GM19238 (cell line): ENCODE measurements around the gene CELF2.
"Not testable (repeated sequence)": the region's sequence is repeated elsewhere in the genome, so short reads cannot be mapped to it uniquely, and the experiment has no call there.

Experiments
- DNase-seq: peaks from one replicate; pipeline ENCODE4 v3.0.0; 2011; ENCODE audit warnings: low spot score; ENCODE audit not compliant: insufficient read length

CELF2 gene

DNA sequence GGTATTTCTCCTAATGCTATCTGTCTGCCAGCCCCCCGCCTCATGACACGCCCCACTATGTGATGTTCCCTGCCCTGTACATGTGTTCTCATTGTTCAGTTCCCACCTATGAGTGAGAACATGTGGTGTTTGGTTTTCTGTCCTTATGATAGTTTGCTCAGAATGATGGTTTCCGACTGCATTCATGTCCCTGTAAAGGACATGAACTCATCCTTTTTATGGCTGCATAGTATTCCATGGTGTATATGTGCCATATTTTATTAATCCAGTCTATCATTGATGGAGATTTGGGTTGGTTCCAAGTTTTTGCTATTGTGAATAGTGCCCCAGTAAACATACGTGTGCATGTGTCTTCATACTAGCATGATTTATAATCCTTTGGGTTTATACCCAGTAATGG lies 109.3 kb downstream of the CELF2 start:
- not testable (repeated sequence) for DNase-seq

DNA sequence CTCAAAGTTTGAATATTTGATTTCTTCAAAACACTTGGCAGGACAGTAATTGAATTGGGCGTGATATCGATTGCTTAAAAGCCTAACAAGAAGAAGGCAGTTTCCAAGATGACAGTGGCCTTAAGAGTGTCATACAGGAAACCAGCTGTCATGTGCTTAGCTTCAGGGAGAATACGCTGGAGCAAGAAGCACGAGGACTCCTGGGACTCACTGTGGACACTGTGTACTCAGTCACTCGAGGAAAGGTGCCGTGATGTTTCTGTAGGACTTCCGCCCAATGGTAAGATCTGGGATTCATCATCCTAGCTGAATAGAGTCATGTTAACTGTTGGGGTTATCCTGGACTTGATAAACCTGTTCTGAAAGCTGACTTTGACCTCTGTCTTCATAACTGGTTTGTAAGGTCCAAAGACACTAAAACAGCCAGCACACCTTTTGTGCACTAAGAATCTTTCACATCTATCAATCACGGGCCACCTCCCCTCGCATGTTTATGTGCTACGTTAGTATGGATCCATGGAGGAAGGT lies 113.5 kb downstream of the CELF2 start:
- no peak for DNase-seq

DNA sequence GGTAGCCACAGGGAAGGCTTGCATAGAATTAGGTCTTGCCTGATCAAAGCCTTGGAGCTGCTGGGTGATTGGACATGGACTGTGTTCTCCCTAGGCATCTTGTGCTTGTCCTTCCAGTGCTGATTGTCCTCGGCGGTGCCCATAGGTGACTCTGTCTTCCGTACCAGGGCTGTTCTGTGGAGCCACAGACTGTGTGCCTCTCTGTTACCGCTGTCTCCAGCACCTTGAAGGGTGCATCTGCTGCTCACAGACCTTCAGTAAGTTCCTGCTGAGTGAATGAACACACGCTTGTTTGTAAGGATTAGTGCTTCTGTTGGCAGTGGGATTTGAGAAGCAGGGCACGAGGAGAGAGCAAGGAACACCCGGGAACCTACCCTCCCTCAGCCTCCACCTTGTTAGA lies 116.7 kb downstream of the CELF2 start:
- no peak for DNase-seq

DNA sequence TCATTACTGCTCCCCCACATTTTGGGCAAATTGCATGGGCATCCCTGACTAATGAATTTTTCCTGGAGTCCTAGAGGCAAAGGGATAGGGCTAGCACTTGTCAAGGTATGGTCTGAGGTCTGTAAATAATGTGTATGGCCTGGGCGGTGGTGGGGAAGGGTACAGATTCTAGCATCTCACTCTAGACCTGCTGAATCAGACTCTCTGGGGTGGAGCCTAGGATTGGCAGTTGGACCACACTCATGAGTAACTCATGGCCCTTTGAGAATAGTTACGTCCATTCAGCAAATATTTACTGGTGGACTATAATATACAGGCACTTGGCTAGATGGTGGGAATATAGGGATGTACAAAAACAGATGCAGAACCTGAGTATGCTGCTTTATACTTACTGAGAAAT lies 118.0 kb downstream of the CELF2 start:
- no peak for DNase-seq

DNA sequence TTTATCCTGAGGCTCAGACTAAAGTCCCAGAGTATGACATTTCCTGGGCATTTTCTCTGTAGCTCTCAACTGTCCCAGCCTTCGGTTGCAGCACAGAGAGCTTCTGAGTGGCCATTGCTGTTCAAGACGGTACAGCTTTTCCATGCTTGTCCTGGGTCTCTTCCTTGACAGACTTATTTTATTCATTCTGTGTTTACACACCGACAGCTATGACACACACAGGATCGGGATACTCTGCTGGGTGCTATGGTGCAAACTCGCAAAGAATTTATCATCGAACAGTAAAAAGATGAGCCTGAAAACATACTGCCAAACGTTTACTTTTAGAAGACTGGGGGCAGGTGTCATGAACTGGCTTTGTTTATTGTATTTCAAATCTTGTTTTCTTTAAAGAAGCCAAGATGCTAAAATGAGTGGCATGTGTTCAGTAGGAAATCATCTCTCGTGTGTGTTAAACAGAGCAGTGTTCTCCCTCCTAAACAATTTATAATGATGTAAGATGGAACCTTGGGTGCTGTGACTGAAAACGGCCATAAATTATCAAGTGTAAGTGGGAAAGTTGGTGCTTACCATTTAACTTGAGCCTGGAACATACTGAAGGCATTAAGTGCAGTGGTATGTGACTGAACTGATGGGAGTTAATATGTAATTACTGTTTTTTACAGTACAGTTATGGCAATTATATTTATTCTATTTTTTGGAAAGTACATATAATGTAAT lies 120.8 kb downstream of the CELF2 start:
- DNase-seq, result no peak

DNA sequence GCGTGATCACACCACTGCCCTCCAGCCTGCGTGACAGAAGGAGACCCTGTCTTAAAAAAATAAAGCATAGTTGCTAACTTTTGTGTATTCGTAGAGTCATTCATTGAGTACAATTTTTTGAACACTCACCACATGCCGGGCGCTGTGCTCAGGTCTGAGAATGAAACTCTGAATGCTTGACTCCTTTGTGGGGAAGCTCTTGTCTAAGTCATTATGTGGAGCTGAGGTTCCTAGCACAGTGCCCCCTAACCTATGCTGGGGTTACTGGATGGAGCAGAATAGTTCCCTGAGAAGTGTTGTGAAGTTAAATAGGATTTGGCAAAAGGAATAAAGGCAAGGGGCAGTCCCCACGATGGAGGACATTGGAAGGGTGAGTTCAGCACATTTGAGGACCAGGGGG lies 123.3 kb downstream of the CELF2 start:
- no peak for DNase-seq

DNA sequence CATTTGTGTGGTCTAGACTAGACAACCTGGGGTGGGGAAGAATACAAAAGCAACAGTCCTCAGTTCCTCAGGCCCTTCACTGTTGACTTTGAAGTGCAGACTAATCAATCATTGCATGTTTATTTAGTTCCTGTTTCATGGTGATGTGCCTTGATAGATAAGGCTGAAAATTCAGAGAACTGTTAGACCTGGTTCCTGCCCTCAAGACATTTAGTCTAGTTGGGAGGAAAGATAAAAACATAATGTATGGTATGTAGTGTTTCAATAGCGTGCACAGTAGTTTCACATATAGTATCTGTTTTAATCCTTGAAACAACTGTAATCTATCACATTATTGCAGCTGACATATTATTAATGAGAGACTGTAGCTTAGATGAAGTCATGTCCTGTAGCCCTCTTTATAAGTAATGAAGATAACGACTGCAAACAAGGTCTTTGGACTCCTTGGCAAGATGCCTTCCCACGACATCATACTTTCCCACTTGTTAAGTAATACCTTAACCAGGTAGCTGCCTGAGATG lies 124.0 kb downstream of the CELF2 start:
- no peak for DNase-seq

DNA sequence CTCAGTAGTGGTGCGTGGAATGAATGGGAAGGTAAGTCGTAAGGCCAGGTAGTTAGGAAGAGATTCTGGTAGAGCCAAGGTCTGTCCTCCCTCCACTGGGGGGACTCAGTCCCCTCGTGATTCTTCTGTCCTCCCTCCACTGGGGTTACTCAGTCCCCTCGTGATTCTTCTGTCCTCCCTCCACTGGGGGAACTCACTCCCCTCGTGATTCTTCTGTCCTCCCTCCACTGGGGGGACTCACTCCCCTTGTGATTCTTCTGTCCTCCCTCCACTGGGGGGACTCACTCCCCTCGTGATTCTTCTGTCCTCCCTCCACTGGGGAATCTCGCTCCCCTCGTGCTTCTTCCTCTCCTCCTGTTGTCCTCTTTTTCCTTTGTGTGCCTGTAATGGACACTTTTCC lies 125.1 kb downstream of the CELF2 start:
- no peak for DNase-seq

DNA sequence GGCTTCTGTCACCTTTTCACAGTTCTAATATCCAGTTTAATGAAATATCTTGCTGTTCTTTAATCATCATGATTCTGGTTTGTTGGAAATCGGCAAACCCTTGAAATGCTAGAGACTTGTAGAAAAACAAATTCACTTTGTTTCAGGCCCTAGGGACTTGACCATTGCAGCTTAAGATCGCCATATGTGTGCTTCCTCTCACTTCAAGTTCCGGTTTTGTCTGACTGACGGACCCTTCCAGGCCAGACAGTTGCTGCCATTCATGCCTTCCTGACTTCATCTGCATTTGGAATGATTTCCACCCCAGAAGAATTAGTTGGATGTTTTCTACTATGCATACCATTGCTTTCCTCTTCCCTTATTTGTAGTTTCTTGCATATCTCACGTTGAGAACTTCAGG lies 125.6 kb downstream of the CELF2 start:
- DNase-seq, result no peak

DNA sequence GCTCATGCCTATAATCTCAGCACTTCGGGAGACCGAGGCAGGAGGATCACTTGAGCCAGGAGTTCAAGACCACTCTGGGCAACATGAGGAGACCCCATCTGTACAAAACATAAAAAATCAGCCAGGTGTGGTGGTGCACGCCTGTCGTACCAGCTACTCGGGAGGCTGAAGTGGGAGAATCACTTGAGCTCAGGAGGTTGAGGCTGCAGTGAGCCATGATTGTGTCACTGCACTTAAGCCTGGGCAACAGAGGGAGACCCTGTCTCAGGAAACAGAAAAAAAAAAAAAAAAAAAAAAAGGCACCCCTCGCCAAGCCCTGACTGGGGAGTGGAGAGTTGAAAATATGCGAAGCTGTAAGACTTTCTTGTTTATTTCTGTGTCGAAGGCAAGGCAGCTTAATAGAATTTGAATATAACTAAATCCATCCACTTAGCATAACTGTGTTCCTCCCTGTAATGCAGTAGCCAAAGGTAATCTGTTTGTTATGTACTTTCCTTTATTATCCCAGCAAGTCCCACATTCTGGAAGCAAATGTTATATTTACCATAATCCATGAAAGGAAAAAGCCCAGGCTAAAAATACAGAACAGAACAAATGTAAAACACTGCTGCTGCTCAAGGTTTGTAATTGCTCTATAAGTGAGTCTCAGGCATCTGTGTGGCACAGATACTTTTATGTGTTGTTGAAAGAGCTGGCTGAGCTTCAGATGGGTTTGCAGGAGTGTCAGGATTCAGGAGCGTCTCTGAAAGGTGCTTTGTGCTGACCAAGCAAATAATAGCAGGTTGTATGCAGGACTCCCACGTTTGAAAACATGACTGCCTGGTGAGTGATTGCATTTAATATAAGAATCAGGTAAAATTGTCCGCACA lies 127.2 kb downstream of the CELF2 start:
- no peak for DNase-seq

DNA sequence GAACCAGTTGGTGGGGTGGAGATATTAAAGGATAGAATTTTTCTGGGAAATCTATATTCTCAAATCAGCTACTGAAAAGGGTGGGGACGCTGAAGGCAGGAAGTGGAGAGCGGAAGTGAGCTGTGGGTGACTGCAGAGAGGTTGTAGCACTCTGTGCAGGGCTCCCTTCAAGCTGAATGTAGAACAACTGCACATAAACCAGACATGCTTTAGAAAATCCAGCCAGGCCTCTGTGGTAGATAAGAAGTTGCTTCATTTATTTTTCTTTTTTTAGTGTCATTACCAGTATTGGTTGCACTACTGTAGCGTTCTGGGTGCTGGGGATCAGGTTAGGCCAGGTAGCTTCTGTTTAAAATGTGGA lies 127.8 kb downstream of the CELF2 start:
- DNase-seq, result no peak

DNA sequence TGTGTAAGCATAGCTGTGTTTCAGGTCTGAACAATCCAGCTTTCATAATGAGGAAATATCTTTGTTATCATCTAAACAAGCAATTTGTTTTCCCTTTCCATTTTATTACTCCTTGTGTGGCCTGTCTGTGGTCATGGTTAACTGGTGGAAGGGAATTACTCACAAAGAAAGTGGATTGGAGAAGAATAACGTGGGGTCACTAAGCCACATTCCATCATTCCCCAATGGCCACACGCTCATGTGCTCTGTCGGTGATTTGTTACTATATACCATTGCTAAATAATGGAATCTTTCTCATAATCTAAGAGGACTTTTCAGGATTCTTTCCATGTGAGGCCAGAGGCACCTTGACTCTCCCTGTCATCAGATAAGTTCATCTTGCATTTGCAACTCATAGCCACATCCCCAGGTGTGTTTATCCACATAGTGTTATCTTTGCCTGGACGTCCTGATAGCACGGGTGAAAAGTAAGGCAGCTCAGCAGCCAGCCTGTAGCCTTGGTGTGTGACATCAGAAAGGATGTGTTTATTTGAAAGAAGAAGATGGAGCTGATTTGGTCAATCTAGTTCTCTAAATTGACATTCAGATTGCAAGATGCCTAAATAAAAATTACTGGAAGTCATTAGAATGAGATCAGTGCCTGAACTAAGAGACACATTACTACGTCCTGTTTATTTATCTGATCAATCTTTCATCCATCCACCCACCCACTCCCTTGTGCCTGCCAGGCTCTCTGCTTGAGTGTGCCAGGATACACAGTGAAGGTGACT lies 128.9 kb downstream of the CELF2 start:
- no peak for DNase-seq

DNA sequence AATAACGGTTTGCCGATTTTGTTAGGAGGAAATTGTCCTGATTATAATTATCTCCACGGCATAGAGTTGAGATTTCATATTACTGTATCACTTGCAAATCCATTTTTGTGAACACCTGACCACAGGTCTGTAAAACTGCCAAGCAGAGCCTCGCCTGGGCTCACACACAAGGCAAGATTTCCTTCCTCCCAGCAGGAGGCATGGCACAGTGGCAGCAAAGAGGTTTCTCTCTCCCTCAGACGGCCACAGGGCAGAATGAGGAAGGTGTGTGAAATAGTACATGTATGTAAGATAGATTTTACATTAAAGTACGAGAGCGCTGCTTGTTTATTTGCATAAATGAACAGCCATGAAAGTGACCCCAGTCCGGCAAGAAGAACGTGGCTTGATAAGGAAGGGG lies 130.1 kb downstream of the CELF2 start:
- DNase-seq, result no peak

DNA sequence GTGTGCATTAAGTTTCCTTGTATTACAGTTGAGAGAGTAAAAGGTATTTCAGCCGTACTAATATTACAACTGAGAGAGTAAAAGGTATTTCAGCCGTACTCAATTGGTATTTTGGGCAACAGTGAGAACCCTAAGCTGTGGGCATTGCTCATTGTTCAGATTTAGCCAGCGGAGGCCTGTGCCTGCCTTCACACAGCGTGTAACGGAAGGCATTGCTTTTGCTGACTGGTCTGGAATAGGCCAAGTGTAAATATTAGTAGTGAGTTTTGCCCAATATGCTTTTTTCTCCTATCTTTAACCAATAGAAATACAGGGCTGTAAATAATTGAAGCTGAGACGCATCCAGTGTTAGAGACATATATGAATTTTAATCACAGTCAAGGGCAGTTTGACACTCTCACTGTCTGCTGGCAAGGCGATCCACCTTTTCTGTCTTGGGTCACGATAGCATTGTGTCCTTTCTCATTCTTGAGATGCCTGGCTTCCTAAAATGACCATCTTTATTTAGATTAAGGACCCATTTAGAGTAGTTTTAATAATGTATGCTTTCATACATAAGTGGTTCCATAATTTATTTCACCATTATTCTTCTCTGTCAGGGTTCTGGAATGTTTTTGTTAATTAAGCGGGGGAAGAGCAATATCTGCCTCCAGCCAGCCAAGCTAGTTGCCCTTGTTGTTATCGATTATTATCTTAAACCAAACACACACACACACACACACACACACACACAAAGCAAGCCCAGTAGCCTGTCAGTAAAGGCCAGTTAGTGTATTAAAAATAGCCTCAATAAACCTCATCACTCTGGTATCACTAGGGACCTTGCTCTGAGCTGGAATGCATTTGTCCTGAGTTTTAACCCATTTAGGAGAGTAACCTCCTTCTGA lies 130.7 kb downstream of the CELF2 start:
- no peak for DNase-seq

DNA sequence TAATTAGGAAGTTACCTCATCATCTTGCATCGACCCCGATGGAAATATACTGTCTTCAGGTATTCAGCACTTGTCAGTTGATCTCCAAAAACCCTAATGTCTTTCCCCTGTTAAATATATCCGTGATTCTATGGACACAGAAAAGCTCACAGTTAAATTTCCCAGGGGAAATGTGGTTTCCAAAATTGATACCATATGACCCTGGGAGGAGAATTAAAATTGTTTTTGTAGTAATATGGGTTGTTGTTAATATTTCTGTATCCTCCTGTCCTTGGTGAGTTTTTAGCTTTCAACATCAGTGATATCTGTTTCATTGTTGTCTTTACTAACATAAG lies 132.1 kb downstream of the CELF2 start:
- no peak for DNase-seq

DNA sequence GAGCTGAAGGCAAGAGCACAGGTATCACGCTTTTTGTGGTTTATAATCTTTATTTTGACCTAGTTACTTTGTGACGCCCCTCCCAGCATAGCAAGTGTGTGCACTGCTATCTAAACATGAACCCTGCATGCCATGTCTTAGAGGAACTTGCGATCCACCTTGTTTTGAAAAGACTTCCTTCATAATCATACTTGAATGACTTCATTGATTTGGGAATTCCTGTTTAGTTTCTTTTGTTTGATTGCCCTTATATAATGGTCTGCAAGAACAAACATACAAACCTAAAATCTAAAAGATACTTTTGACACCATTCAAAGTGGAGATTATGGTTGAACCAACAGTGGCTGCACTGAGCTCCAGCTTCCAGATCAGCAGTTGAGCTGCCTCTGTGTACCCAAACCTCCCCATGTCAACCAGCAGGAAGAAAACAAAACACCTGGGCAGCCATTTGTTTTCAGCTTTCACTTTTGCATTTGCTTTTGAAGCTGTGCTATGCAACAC lies 132.6 kb downstream of the CELF2 start:
- DNase-seq, result no peak

DNA sequence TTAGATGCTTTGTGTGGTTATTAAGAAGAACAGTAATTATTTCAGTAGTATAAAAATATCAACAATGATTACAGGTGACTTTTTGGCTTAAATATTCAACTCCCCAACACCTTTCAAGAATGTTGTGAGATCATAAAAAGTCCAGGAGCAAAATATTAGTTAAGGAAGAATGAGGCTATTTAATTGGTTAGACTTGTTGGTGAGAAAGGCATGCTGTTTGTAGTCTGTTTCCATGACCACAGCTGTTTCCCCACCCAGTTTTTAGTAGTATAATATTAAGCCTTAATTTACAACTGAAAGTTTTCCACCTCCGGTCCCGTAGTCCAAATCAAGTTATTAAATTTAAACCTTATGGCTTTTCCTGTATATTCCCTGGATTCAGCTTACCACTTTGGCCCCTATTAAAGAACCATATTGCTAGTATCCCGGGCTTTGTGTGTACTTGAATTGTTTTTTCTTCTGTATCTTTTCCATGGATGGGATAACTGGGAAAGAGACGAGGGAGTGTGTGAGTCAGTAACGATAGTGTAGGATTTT lies 133.3 kb downstream of the CELF2 start:
- DNase-seq, result no peak

DNA sequence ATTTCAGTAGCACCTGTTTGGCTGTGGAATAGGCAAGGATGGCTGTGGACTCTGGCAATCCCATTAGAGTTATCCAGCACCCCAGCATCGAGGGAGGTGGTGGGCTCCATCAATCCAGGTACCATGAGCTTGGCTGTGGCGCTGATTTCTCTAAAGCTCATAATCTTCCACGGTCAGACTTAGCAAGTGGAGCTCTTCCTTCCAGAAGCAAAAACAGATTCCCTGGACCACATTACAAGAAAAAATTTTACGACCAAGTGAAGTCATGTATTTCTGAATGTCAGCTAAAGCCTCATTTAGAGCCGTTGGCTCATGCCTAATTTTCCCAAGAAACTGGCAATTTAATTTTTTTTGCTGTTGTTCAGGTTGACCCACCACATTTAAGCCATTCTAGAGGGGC lies 135.1 kb downstream of the CELF2 start:
- no peak for DNase-seq

DNA sequence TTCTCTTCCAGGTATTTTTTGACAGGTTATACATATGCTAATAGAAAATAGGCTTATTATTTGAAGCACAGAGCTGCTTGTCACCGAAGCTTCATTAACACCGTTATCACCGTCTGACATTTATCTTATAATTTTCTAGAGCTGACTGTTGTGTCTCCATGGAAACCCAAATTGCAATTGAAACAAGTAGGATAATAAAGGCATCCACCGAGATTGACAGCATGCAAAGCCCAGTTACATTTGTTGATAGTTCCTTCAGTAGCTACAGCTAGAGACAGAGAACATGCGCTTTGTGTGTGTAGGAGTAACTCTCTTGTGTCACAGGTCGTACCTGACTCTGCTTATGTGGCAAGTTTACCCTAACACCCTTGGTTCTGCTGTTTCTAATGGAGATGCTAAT lies 135.6 kb downstream of the CELF2 start:
- DNase-seq, result no peak

DNA sequence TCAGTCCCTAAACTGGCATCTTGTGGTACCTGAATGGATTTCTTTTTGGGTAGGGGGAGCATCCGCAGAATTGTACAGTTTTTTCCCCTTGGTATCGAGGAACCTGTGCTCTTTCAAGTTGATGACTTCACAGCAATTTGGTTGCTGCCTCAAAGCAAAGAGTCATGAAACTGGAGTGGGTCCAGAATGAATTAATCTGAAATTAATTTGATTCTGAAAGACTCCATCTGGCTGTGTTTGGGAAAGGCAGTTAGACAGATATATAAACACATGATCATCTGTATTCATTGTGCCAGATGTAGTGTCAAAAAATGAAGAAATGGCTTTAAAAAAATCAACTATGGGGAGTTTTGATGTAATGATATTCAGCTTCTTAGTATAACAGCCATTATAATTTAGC lies 136.1 kb downstream of the CELF2 start:
- DNase-seq, result no peak
